ENCODE measurements around the gene DMGDH.

DMGDH gene

DNA sequence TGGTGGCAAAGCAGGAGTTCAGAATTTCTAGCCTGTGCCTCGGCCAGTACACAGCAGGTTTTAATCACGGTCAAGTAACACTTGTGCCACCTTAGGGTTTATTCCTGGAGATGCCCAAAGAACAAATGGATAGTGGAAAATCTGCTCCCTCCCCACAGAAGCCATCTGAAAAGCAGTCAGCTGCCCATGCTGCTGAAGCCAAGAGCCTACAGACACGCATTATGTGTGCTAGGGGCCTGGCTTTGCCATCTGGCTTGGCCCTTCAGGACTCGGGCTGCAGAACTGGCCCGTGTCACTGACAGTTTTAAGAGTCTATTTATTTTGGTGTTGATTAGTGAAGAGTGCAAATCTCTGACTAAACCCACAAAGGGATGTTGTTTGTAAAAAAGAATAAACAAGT is 95.5 kb downstream of the DMGDH start:
- no peak for DNase-seq

DNA sequence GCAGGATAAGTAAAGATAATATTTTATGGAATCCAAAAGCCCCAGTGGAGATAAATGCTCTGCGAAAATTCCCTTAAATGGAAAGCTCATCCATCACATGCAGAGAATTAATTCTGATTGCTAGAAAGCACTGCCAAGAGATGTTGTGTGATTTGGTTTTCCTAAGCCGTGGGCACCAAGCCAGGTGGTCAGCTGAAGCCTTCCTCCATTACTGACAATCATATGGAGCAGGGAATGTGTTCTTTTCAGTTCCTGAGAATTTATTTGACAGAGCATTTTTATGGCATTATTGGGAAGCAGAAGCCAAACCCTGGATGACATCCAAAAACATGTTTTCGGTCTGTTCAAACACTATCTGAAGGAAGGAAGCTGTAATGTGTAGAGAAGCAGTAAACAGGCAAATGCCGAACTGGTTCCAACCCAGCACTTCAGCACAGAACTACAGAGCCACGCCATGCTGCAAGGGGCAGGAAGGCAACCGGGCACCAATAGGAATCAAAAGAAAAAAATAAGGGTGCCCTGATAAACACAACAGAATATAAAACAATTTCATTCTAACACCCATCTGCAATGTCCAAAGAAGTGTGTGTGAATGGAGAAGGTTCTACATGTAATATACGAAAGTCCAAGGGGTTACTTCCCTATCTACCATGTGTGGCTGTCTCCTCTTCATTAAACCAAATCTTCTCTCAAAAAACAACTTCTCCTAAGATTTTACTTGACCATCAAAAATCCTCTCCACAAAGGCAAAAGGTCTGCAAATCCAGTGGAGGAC is 96.6 kb downstream of the DMGDH start:
- peak; percentile 85 for DNase-seq

- no peak for DNase-seq
These were observed 97.5 kb downstream of the DMGDH start for GRCh38 chr5:78971998-78972397.

DNA sequence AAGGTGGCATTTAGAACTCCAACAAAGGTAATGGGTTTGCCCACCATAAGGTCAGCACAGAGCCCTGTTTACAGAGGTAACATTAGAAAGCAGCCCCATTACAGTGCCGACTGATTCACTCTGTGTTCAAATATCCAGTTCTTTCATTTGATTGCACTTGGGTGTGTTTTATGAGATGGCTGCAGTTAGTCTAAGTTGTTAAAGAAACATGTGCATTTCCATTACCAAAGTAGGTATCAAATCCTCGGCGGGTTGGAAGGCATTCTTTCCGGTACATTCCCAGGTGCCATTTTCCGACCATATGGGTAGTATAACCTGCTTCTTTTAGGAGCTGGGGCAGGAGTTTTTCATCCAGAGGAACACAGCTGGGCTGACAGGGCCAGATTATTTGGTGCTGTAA is 100.7 kb downstream of the DMGDH start:
- no peak for DNase-seq

GRCh38 chr5:78964889-78965288 is 104.6 kb downstream of the DMGDH start:
- DNase-seq, result peak; percentile 75

GRCh38 chr5:78961743-78962142 is 107.7 kb downstream of the DMGDH start:
- no peak for DNase-seq

GRCh38 chr5:78959767-78960166 is 109.7 kb downstream of the DMGDH start:
- DNase-seq, result no peak

DNA sequence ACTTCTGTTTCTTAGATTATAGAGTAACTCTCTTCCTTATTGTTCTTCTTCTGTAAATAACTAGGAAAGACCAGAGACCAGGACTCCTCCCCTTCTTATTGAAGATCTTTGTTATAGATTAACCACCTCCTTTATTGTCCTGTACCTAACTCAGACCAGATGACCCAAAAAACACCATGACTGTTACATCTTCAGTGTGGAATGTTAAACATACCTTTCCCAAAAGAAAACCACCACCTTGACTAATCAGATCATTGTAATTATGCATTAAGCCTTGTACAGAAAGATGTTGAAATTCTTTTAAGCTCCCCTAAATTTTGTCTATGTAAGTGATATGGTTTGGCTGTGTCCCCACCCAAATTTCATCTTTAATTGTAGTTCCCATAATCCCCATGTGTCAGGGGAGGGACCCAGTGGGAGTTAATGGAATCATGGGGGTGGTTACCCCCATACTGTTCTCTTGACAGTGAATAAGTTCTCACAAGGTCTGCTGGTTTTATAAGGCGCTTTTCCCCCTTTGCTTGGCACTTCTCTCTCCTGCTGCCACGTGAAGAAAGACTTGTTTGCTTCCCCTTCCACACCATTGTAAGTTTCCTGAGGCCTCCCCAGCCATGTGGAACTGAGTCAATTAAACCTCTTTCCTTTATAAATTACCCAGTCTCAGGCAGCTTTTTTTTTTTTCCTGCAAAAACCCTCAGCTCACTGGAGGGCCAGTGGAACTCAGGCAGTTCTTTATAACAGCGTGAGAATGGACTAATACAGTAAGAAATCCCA is 110.6 kb downstream of the DMGDH start:
- DNase-seq, result no peak

- no peak for DNase-seq
These were observed 112.6 kb downstream of the DMGDH start for GRCh38 chr5:78956901-78957300.

- peak; percentile 76 for DNase-seq
These were observed 116.2 kb downstream of the DMGDH start for GRCh38 chr5:78953092-78953800.

Measured in fibroblast of skin of scalp (primary cell).